ENCODE measurements around the gene SH2B2. TPM values are rescaled to one million over a fixed set of nuclear protein-coding genes. Genes with fewer than 3 reads are reported as not detected.
"Not testable (repeated sequence)": the region's sequence is repeated elsewhere in the genome, so short reads cannot be mapped to it uniquely, and the experiment has no call there.

Gene SH2B2
- total and polyA plus RNA-seq, 4 donors: 0.65 to 1.4 (median 1.0) TPM; not detected in 1

DNA sequence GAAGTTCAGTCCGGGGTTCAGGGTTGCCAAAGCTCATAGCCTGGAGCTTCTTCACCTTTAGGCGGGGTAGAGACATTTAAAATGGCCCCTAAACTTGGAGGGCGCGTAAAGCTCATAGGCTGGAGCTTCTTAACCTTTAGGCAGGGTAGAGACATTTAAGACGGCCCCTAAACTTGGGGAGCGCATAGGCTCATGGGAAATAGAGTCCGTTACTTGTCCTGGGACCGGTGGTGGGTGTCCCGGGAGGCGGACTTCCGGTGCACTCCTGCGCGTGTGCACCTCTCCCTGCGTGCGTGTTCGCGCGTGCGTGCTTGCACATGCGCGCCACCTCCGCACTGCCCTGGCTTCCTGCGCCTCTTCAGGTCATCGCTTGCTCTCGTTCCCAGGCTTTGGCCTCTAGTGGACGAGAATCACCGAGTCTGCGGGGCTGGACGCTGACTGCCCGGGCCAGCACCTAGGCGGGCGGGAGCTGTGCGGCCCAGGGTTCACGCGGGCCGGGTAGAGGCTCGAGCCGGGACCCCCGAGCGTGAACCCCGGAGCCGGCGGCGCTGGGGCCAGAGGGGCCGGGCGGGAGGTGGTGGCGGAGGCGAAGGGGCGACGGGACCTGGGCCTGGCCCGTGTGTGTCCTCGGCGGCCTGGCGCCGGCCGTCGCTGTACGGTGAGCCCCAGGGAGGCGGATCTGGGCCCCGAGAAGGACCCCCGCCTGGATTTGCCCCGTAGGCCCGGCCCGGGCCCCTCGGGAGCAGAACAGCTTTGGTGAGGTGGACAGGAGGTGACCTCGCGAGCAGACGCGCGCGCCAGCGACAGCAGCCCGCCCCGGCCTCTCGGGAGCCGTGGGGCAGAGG lies 77.1 kb downstream of the SH2B2 start:
- not testable (repeated sequence) for H3K9me3 ChIP-seq (ENCODE audit: control insufficient read depth in 4 of 4, low read length in 3 of 4); H3K27me3 ChIP-seq (ENCODE audit: control insufficient read depth in 4 of 4, insufficient read depth in 4 of 4, low read length in 3 of 4); H3K4me1 ChIP-seq (ENCODE audit: control insufficient read depth in 4 of 4, insufficient read depth in 4 of 4, low read length in 3 of 4); H3K36me3 ChIP-seq (ENCODE audit: control insufficient read depth in 4 of 4, insufficient read depth in 3 of 4, low read depth in 1 of 4, low read length in 3 of 4)
- peak; percentile 87 for DNase-seq (ENCODE audit: low spot score)
- Histone ChIP-seq H3K27ac (ENCODE audit: low read depth in 1 of 2, low read length in 2 of 2) (peak overlapping the region; percentile 91 to 94), H3K4me3 (ENCODE audit: low read depth in 1 of 3, low read length in 3 of 3) (peak overlapping the region; percentile 69 to 76 (median 69)), H3K9ac (ENCODE audit: low read depth in 1 of 2, low read length in 2 of 2) (peak overlapping the region; percentile 60 to 67)
- peak; percentile 90 for TF ChIP-seq NR2F2 (IDR thresholded peaks at IDR 0.05)
- TF ChIP-seq SP1 (IDR thresholded peaks at IDR 0.05): peak; percentile 80
- TF ChIP-seq JUND (IDR thresholded peaks at IDR 0.05): peak; percentile 33 to 50
- TF ChIP-seq EGR1 (IDR thresholded peaks at IDR 0.05; ENCODE audit: low read depth in 2 of 2): peak; percentile 39 to 82
- peak; percentile 76 to 95 for TF ChIP-seq GABPA (IDR thresholded peaks at IDR 0.05 in 1 of 2, conservative IDR thresholded peaks at IDR 0.05 in 1 of 2)
- peak; percentile 71 to 86 for TF ChIP-seq RXRA (IDR thresholded peaks at IDR 0.05)
- TF ChIP-seq, protein P1, sequence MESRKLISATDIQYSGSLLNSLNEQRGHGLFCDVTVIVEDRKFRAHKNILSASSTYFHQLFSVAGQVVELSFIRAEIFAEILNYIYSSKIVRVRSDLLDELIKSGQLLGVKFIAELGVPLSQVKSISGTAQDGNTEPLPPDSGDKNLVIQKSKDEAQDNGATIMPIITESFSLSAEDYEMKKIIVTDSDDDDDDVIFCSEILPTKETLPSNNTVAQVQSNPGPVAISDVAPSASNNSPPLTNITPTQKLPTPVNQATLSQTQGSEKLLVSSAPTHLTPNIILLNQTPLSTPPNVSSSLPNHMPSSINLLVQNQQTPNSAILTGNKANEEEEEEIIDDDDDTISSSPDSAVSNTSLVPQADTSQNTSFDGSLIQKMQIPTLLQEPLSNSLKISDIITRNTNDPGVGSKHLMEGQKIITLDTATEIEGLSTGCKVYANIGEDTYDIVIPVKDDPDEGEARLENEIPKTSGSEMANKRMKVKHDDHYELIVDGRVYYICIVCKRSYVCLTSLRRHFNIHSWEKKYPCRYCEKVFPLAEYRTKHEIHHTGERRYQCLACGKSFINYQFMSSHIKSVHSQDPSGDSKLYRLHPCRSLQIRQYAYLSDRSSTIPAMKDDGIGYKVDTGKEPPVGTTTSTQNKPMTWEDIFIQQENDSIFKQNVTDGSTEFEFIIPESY (IDR thresholded peaks at IDR 0.05): peak; percentile 95
- TF ChIP-seq HNF4A (conservative IDR thresholded peaks at IDR 0.05): peak; percentile 64 to 78
- peak; percentile 35 for TF ChIP-seq TAF1 (conservative IDR thresholded peaks at IDR 0.05)
- TF ChIP-seq, protein P2, sequence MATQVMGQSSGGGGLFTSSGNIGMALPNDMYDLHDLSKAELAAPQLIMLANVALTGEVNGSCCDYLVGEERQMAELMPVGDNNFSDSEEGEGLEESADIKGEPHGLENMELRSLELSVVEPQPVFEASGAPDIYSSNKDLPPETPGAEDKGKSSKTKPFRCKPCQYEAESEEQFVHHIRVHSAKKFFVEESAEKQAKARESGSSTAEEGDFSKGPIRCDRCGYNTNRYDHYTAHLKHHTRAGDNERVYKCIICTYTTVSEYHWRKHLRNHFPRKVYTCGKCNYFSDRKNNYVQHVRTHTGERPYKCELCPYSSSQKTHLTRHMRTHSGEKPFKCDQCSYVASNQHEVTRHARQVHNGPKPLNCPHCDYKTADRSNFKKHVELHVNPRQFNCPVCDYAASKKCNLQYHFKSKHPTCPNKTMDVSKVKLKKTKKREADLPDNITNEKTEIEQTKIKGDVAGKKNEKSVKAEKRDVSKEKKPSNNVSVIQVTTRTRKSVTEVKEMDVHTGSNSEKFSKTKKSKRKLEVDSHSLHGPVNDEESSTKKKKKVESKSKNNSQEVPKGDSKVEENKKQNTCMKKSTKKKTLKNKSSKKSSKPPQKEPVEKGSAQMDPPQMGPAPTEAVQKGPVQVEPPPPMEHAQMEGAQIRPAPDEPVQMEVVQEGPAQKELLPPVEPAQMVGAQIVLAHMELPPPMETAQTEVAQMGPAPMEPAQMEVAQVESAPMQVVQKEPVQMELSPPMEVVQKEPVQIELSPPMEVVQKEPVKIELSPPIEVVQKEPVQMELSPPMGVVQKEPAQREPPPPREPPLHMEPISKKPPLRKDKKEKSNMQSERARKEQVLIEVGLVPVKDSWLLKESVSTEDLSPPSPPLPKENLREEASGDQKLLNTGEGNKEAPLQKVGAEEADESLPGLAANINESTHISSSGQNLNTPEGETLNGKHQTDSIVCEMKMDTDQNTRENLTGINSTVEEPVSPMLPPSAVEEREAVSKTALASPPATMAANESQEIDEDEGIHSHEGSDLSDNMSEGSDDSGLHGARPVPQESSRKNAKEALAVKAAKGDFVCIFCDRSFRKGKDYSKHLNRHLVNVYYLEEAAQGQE (IDR thresholded peaks at IDR 0.05): peak; percentile 72
- TF ChIP-seq, protein P3, sequence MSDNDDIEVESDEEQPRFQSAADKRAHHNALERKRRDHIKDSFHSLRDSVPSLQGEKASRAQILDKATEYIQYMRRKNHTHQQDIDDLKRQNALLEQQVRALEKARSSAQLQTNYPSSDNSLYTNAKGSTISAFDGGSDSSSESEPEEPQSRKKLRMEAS (IDR thresholded peaks at IDR 0.05): peak; percentile 81
- TF ChIP-seq RAD21 (IDR thresholded peaks at IDR 0.05): peak in 1 of 2 donors; percentile 14
- TF ChIP-seq YY1 (IDR thresholded peaks at IDR 0.05): peak; percentile 95
- under 1% methylated on average over 76 of the region's 76 CpGs for WGBS

DNA sequence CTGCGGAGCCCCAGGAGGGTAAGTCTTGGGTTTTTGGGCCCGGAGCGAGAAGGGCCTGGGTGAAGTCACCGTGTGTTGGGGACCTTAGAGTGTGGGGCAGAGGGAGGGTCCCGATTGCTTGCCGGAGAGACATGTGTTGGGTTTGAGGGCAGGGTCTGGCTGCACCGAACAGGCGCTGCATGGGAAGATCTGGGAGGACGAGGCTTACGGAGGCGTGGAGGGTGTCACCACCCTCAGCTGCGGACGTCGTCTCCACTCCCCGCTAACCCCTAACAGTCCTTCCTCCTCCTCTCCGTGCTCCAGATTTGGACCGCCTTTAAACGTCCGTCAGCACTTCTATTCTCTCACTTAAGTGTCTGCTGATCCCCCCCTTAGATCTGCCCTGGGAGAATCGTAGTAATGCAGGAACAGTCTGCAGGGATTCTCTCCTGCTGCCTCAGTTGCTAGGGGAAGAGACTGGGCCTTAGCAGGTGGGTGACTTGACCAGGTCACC lies 77.8 kb downstream of the SH2B2 start:
- not testable (repeated sequence) for H3K36me3 ChIP-seq (ENCODE audit: control insufficient read depth in 4 of 4, insufficient read depth in 3 of 4, low read depth in 1 of 4, low read length in 3 of 4); H3K4me1 ChIP-seq (ENCODE audit: control insufficient read depth in 4 of 4, insufficient read depth in 4 of 4, low read length in 3 of 4); H3K27me3 ChIP-seq (ENCODE audit: control insufficient read depth in 4 of 4, insufficient read depth in 4 of 4, low read length in 3 of 4); H3K9me3 ChIP-seq (ENCODE audit: control insufficient read depth in 4 of 4, low read length in 3 of 4); DNase-seq (ENCODE audit: low spot score)
- WGBS: under 1% methylated on average over 17 of the region's 20 CpGs
- peak overlapping the region; percentile 69 to 76 (median 69) for H3K4me3 ChIP-seq (ENCODE audit: low read depth in 1 of 3, low read length in 3 of 3)
- H3K27ac ChIP-seq (ENCODE audit: low read depth in 1 of 2, low read length in 2 of 2): peak overlapping the region; percentile 91 to 94
- H3K9ac ChIP-seq (ENCODE audit: low read depth in 1 of 2, low read length in 2 of 2): peak overlapping the region; percentile 39 to 60

DNA sequence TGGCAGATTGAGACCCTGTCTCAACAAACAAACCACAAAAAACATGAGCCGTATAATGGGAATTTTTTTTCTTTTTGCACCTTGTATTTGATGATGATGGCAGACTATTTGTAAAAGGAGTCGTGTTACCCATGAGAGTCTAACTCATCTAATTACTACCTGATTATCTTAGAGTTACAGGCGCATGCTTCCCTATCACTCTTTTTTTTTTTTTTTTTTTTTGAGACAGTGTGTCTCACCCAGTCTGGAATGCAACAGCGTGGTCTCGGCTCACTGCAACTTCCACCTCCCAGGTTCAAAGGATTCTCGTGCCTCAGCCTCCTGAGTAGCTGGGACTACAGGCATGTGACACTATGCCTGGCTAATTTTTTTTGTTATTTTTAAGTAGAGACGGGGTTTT lies 78.7 kb downstream of the SH2B2 start:
- not testable (repeated sequence) for H3K4me3 ChIP-seq (ENCODE audit: low read depth in 1 of 3, low read length in 3 of 3)
- 83% methylated on average over 7 of the region's 7 CpGs for WGBS

DNA sequence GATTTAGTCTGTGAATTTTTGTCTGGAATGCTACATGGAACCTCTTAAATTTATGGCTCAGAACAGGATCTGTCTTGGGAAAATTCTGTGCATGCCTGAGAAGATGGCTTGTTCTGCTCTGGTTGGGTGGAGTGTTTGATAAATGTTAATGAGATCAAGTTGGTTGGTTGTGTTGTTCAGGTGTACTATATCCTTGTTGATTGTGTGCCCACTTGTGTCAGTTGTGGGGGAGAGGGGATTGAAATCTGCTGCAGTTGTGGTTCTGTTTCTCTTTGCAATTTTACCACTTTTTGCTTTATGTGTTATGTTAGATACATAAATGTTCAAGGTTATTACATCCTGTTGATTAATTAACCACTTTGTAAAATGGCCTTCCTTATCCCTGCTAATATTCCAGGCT lies 83.4 kb downstream of the SH2B2 start:
- H3K9ac ChIP-seq (ENCODE audit: low read depth in 1 of 2, low read length in 2 of 2); H3K9me3 ChIP-seq (ENCODE audit: control insufficient read depth in 4 of 4, low read length in 3 of 4); H3K27ac ChIP-seq (ENCODE audit: low read depth in 1 of 2, low read length in 2 of 2); H3K27me3 ChIP-seq (ENCODE audit: control insufficient read depth in 4 of 4, insufficient read depth in 4 of 4, low read length in 3 of 4); DNase-seq (ENCODE audit: low spot score); H3K36me3 ChIP-seq (ENCODE audit: control insufficient read depth in 4 of 4, insufficient read depth in 3 of 4, low read depth in 1 of 4, low read length in 3 of 4); H3K4me3 ChIP-seq (ENCODE audit: low read depth in 1 of 3, low read length in 3 of 3); H3K4me1 ChIP-seq (ENCODE audit: control insufficient read depth in 4 of 4, insufficient read depth in 4 of 4, low read length in 3 of 4): not testable (repeated sequence)

More for the DNA sequence above, 78.7 kb downstream of the SH2B2 start:
- not testable (repeated sequence) for H3K27ac ChIP-seq (ENCODE audit: low read depth in 1 of 2, low read length in 2 of 2); H3K9ac ChIP-seq (ENCODE audit: low read depth in 1 of 2, low read length in 2 of 2); H3K36me3 ChIP-seq (ENCODE audit: control insufficient read depth in 4 of 4, insufficient read depth in 3 of 4, low read depth in 1 of 4, low read length in 3 of 4); H3K9me3 ChIP-seq (ENCODE audit: control insufficient read depth in 4 of 4, low read length in 3 of 4); H3K27me3 ChIP-seq (ENCODE audit: control insufficient read depth in 4 of 4, insufficient read depth in 4 of 4, low read length in 3 of 4); DNase-seq (ENCODE audit: low spot score); H3K4me1 ChIP-seq (ENCODE audit: control insufficient read depth in 4 of 4, insufficient read depth in 4 of 4, low read length in 3 of 4)
